DOHH2 (cell line): ENCODE results near the gene B9D2.

Source experiments
- EZH2phosphoT487 ChIP-seq: fragments of 200-600 bp; sonication (generic); IDR thresholded peaks from 2 replicates; pipeline ENCODE4 v1.6.1; 2017; ENCODE audit warnings: borderline replicate concordance, mild to moderate bottlenecking, antibody characterized with exemption, low read length, moderate library complexity, mixed read lengths
- TF ChIP-seq, protein P1 (sequence below): fragments of 200-600 bp; sonication (generic); IDR thresholded peaks from one replicate; pipeline ENCODE4 v1.5.1; 2014; ENCODE audit warnings: antibody characterized with exemption, mild to moderate bottlenecking, low read depth, low read length; ENCODE audit not compliant: poor library complexity, severe bottlenecking

DNA sequence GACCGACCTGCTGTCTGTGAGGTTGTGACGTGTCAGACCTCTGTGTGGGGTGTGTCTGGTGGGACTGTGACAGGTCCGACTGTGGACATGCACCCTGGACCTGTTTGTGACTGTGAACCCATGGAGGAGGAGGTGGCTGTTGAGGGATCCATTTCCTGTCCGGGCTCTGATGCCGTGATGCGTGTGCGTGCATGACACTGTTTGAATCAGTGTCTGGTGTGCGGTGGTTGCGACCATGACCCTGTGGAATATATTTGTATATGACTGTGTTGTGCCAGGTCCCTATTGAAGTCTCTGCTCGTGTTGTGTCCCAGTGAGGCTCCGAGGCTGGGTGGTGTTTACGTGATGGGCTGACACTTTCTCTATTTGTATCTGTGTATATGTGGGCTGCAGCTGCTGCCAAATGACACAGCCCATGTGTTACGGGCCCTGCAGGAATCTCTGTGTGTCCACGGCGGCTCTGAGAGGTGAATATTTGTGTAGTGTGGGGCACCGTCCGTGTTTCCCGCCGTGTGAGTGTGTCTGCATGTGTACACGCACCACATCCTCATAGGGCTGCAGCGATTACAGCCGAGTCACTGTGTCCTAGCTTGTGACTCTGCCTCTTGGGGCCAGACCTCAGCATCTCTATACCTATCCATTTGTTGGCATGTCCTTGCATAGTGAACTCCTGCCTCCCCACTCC lies 35.6 kb downstream of the B9D2 start:
- TF ChIP-seq, protein P1, sequence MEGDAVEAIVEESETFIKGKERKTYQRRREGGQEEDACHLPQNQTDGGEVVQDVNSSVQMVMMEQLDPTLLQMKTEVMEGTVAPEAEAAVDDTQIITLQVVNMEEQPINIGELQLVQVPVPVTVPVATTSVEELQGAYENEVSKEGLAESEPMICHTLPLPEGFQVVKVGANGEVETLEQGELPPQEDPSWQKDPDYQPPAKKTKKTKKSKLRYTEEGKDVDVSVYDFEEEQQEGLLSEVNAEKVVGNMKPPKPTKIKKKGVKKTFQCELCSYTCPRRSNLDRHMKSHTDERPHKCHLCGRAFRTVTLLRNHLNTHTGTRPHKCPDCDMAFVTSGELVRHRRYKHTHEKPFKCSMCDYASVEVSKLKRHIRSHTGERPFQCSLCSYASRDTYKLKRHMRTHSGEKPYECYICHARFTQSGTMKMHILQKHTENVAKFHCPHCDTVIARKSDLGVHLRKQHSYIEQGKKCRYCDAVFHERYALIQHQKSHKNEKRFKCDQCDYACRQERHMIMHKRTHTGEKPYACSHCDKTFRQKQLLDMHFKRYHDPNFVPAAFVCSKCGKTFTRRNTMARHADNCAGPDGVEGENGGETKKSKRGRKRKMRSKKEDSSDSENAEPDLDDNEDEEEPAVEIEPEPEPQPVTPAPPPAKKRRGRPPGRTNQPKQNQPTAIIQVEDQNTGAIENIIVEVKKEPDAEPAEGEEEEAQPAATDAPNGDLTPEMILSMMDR = no peak
- TF ChIP-seq EZH2phosphoT487 = no peak
